GM19043 (cell line): ENCODE results near the gene ABCA3.
"Not testable (repeated sequence)": the region's sequence is repeated elsewhere in the genome, so short reads cannot be mapped to it uniquely, and the experiment has no call there.

Experiments
- ATAC-seq: cut with Tn5 transposase; IDR thresholded peaks from one replicate; pipeline ENCODE4 v1.9.1; 2021; ENCODE audit warnings: low read depth; ENCODE audit not compliant: unreplicated experiment

Gene ABCA3

GRCh38 chr16:2263026-2263425, 77.5 kb downstream of the ABCA3 start:
- not testable (repeated sequence) for ATAC-seq

GRCh38 chr16:2260250-2260649, 80.3 kb downstream of the ABCA3 start:
- no peak for ATAC-seq

GRCh38 chr16:2258530-2258929, 82.0 kb downstream of the ABCA3 start:
- not testable (repeated sequence) for ATAC-seq

GRCh38 chr16:2257726-2258125, 82.8 kb downstream of the ABCA3 start:
- ATAC-seq = no peak

- ATAC-seq = no peak
Measured at GRCh38 chr16:2256531-2257140, 83.9 kb downstream of the ABCA3 start.

GRCh38 chr16:2253293-2253692, 87.2 kb downstream of the ABCA3 start:
- ATAC-seq = no peak

GRCh38 chr16:2252806-2253148, 87.8 kb downstream of the ABCA3 start:
- ATAC-seq = no peak

GRCh38 chr16:2251296-2252111, 89.0 kb downstream of the ABCA3 start, which contains the start of gene ECI1:
Gene ECI1, minus strand, starts transcription at chr16:2251587. Its CDS starts 21 bp downstream, at chr16:2251566.
- ATAC-seq = peak; percentile 89

- ATAC-seq = no peak
Measured at GRCh38 chr16:2250652-2251295, 89.8 kb downstream of the ABCA3 start.

- ATAC-seq = no peak
Measured at GRCh38 chr16:2246301-2246885, 94.1 kb downstream of the ABCA3 start.

GRCh38 chr16:2244926-2245795, 95.4 kb downstream of the ABCA3 start:
- ATAC-seq = no peak

- ATAC-seq = no peak
Measured at GRCh38 chr16:2244301-2244700, 96.2 kb downstream of the ABCA3 start.

- ATAC-seq = no peak
Measured at GRCh38 chr16:2243781-2244180, 96.7 kb downstream of the ABCA3 start.

- ATAC-seq = no peak
Measured at GRCh38 chr16:2243031-2243528, 97.4 kb downstream of the ABCA3 start.

- no peak for ATAC-seq
Measured at GRCh38 chr16:2242598-2242997, 97.9 kb downstream of the ABCA3 start.

- ATAC-seq = not testable (repeated sequence)
Measured at GRCh38 chr16:2240331-2240730, 100.2 kb downstream of the ABCA3 start.

GRCh38 chr16:2238838-2239675, 101.5 kb downstream of the ABCA3 start:
- no peak for ATAC-seq

GRCh38 chr16:2238150-2238837, 102.2 kb downstream of the ABCA3 start:
- ATAC-seq = no peak
